NCI-H82 treated with DMSO at 0.1 percent for 48 hours (cell line): ENCODE data around the gene KLK15.

Experiments
- DNase-seq: peaks from one replicate; lab custom pipeline; 2025; ENCODE audit not compliant: unreplicated experiment; lab: John Stamatoyannopoulos, UW

KLK15 gene

DNA sequence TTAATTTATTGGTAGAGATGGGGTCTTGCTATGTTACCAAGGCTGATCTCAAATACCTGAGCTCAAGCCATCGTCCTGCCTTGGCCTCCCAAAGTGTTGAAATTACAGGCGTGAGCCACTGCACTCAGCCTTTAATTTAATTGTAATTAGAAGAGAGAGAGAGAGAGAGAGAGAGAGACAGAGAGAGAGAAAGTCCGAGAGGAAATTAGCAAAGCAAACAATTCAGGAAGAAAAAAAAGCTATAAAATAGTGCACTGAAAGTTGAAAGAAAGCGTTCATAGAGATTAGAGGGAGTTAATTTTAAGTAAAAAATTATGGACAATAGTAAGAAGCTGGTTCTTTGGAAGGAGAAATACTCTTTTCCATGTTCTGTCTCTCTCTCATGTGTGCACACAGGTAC, 56.1 kb downstream of the KLK15 start:
- no peak for DNase-seq

DNA sequence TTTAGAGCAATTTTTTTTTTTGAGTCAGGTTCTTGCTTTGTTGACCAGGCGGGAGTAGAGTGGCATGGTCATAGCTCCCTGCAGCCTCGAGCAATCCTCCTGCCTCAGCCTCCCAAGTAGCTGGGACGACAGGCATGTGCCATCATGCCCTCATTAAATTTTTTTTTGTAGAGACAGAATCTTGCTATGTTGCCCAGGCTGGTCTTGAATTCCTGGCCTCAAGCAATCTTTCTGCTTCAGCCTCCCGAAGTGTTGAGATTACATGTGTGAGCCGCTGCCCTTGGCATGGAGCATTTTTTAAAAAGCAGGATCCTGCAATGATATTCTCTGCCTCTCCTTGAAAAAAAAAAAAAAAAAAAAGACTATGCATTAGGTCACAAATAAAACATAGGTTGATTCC, 57.2 kb downstream of the KLK15 start:
- DNase-seq: no peak
